Body of pancreas (tissue), 4 donors: Measurements from ENCODE around the gene ODAD4. TPM values are rescaled to one million over a fixed set of nuclear protein-coding genes. Genes with fewer than 3 reads are reported as not detected.

Source experiments
- ATAC-seq: fragments of 150-250 bp; one replicate; pipeline ENCODE4 v1.9.1; 2016
- DNase-seq, 4 donors: peaks; one replicate each; pipeline ENCODE4 v3.0.0-alpha.2; 2019
- H3K27ac ChIP-seq, 4 donors: fragments of 200-600 bp; sonication (generic); 1 replicate in 3 of 4; 2 replicates in 1 of 4; pipeline versions ENCODE4 v1.5.1 to v1.6.1; 2016 to 2019; ENCODE audit warnings: mild to moderate bottlenecking in 1 of 4, mixed read lengths in 1 of 4, moderate library complexity in 1 of 4
- H3K27me3 ChIP-seq, 2 donors: fragments of 200-600 bp; sonication (generic); one replicate each; pipeline ENCODE4 v1.6.0; 2016; ENCODE audit warnings: mild to moderate bottlenecking in 1 of 2
- H3K36me3 ChIP-seq, 2 donors: fragments of 200-600 bp; sonication (generic); replicated peaks in 1 of 2; 2 replicates each; pipeline ENCODE4 v1.5.1; 2016; ENCODE audit warnings: low read depth in 2 of 2; ENCODE audit not compliant: insufficient read depth in 1 of 2
- H3K4me1 ChIP-seq: fragments of 200-600 bp; sonication (generic); one replicate; pipeline ENCODE4 v1.6.0; 2016
- H3K4me3 ChIP-seq, 2 donors: fragments of 200-600 bp; sonication (generic); 1 replicate in 1 of 2; 2 replicates in 1 of 2; pipeline ENCODE4 v1.5.1; 2016 to 2019
- H3K9me3 ChIP-seq, 3 donors: fragments of 200-600 bp; sonication (generic); 1 replicate in 2 of 3; 2 replicates in 1 of 3; pipeline ENCODE4 v1.5.1; 2016
- POLR2A ChIP-seq, 3 donors: fragments of 450-650 bp; IDR thresholded peaks; one replicate each; pipeline ENCODE4 v1.6.1; 2016; ENCODE audit warnings: antibody characterized with exemption in 3 of 3, mild to moderate bottlenecking in 2 of 3
- WGBS, 2 donors: methylation state at CpG; one replicate each; pipeline ENCODE4 v1.1.5; 2017; 5-methylcytosine and 5-hydroxymethylcytosine counted together
- intact Hi-C: fragments of 100-400 bp; cut with DNase I; formaldehyde crosslinking; loops from one replicate; pipeline ENCODE4 v1.15.1; 2023
- total RNA-seq, 2 donors: library from RNA; depleted of rRNA; stranded (reverse); fragments of >200 nt; gene quantifications; one replicate each; pipeline ENCODE4 v1.1.0, GENCODE V29; 2016
- TF ChIP-seq, protein P1 (sequence below), 7 experiments: fragments of 450-650 bp in 4 of 7; fragments of 200-600 bp in 3 of 7; sonication (generic) in 3 of 7; IDR thresholded peaks; one replicate each; pipeline ENCODE4 v1.5.1; 2016 to 2019; ENCODE audit warnings: antibody characterized with exemption in 7 of 7

ODAD4 gene
- total RNA-seq, 2 donors from 2014 or later = 0.26 to 0.66 TPM

DNA sequence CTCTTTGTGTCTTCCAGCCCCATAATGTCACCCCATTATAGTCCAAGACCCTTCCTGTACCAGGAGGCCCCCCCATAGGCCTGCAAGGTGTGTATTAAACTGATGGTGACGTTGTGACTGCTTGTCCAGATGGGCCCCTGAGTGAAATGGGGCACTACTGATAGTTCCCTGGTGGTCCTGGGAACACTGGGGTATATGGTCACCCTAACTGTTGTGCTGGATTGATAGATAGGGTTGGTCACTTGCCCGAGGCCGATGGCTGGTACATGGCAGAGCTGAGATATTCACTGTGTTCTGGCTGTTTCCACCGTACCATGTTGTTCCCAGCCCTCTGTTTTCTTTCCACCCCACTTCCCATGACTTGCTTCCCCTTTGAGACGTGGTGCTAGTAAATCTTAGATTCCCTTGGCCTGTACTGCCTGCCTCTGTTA is 40.5 kb downstream of the ODAD4 start:
- Histone ChIP-seq H3K9me3 (no peaks in the 10 kb centered on the region), H3K27me3 (no peaks in the 10 kb centered on the region), H3K36me3 (peaks cover 0 to 9% of the 10 kb centered on the region in 2 donors), H3K4me1 (peaks cover 73% of the 10 kb centered on the region), H3K27ac (peak overlapping the region in 3 of 4 donors; percentile 13 to 82 (median 16)), H3K4me3 (no peak overlapping the region)
- DNase-seq (no peak), ATAC-seq (no peak)
- no peak for TF ChIP-seq POLR2A (IDR thresholded peaks at IDR 0.05)
- TF ChIP-seq, protein P1, sequence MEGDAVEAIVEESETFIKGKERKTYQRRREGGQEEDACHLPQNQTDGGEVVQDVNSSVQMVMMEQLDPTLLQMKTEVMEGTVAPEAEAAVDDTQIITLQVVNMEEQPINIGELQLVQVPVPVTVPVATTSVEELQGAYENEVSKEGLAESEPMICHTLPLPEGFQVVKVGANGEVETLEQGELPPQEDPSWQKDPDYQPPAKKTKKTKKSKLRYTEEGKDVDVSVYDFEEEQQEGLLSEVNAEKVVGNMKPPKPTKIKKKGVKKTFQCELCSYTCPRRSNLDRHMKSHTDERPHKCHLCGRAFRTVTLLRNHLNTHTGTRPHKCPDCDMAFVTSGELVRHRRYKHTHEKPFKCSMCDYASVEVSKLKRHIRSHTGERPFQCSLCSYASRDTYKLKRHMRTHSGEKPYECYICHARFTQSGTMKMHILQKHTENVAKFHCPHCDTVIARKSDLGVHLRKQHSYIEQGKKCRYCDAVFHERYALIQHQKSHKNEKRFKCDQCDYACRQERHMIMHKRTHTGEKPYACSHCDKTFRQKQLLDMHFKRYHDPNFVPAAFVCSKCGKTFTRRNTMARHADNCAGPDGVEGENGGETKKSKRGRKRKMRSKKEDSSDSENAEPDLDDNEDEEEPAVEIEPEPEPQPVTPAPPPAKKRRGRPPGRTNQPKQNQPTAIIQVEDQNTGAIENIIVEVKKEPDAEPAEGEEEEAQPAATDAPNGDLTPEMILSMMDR (IDR thresholded peaks at IDR 0.05) = no peak
- intact Hi-C loops = no loop called here
- 81 to 83% methylated on average over 5 of the region's 5 CpGs for WGBS, 2 donors

DNA sequence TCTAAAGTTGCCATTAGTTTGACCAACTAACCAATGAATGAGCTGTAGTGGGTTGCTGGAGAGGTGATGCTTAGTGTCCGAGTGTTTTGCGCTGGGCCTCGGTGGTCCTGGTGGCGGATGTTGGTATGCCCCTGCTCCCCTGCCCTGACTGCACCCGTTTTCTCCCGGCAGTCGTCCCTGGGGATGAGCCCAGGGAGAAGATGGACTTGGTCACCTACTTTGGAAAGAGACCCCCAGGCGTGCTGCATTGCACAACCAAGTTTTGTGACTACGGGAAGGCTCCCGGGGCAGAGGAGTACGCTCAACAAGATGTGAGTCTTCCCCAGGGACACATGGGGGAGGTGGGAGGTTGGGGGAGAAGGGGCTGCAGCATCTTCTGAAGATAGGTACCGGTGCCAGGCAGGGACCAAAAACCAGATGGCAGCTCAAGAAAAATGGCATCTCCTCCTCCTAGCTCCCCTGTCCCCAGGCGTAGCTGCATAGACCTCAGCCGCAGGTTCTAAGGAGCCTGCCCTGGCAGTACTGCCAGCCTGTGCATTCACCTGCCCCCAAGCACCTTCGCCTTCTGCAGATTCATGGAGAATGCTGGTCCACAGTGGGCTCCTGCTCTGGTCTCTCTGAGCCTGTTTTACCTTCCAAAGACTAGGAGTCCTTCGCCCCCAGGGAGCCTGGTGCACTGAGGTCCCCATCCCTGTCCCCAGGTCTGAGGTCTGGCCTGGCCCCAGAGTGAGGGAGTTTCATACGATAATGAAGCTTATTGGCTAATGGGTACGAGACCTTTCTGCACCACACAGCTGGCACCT is 41.5 kb downstream of the ODAD4 start:
- no peak for TF ChIP-seq POLR2A (IDR thresholded peaks at IDR 0.05)
- TF ChIP-seq, protein P1 (IDR thresholded peaks at IDR 0.05) = no peak
- H3K36me3 ChIP-seq = peaks cover 0 to 15% of the 10 kb centered on the region in 2 donors
- ATAC-seq (no peak), DNase-seq (no peak)
- H3K4me3 ChIP-seq = no peak overlapping the region
- H3K4me1 ChIP-seq = peaks cover 71% of the 10 kb centered on the region
- WGBS, 2 donors = 84 to 85% methylated on average over 17 to 18 of the region's 18 CpGs
- no peaks in the 10 kb centered on the region for H3K27me3 ChIP-seq
- H3K9me3 ChIP-seq = no peaks in the 10 kb centered on the region
- intact Hi-C loops = no loop called here
- peak overlapping the region; percentile 73 to 82 (median 78) for H3K27ac ChIP-seq

DNA sequence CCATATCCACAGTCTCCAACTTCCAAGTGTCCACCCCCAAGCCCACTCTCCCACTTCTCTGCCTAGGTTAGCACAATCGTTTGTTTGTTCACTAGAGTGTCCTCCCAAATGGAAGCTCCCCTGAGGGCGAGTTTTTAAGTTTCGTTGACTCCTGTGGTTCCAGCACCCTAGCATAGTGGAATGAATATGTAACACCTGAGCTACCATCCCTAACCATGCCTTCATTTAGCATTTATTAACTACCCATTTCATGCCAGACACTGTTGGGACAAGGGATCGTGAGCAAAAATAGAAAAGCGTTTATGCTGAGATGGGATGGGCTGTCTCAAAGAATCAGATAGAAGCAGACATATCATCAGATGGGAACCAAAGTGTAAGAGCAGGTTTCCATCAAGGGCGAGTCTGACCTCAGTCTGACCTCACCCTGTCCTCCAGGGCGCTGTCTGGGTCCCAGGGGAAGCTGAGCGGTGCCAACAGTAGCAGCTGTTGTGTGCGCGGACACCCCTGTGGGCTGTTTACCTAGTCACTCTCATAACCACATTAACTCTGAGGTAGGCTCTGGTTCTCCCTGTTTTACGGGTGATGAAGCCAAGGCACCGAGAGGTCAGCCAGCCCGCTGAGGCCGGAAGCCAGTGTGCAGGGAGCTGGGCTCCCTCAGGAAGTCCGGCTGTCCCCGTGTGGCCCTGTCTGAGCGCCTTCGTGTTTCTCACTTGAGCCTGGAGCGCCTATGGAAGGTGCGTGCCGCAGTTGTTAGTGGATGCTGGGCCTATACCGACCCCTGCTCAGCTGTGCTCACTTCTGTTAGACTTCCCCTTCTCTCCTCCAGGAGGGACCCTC is 42.4 kb downstream of the ODAD4 start:
- Histone ChIP-seq H3K27ac (peak overlapping the region; percentile 73 to 82 (median 78)), H3K4me3 (no peak overlapping the region), H3K27me3 (no peaks in the 10 kb centered on the region), H3K36me3 (peaks cover 0 to 17% of the 10 kb centered on the region in 2 donors), H3K4me1 (peaks cover 67% of the 10 kb centered on the region), H3K9me3 (no peaks in the 10 kb centered on the region)
- intact Hi-C loops = no loop called here
- ATAC-seq (peak; percentile 87), DNase-seq (peak; percentile 79 to 90 (median 88))
- WGBS, 2 donors = 30 to 36% methylated on average over 19 to 20 of the region's 22 CpGs
- TF ChIP-seq, protein P1 (IDR thresholded peaks at IDR 0.05) = peak in 1 of 7 experiments; percentile 10
- no peak for TF ChIP-seq POLR2A (IDR thresholded peaks at IDR 0.05)

DNA sequence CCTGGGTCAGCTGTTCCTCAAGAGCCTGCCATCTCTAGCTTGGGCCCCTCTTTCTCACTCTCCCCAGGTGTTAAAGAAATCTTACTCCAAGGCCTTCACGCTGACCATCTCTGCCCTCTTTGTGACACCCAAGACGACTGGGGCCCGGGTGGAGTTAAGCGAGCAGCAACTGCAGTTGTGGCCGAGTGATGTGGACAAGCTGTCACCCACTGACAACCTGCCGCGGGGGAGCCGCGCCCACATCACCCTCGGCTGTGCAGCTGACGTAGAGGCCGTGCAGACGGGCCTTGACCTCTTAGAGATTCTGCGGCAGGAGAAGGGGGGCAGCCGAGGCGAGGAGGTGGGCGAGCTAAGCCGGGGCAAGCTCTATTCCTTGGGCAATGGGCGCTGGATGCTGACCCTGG is 43.0 kb downstream of the ODAD4 start:
- peak in 1 of 4 donors; percentile 31 for DNase-seq
- H3K4me1 ChIP-seq = peaks cover 67% of the 10 kb centered on the region

More for the DNA sequence above, 43.0 kb downstream of the ODAD4 start:
- Histone ChIP-seq H3K4me3 (no peak overlapping the region), H3K36me3 (peaks cover 0 to 17% of the 10 kb centered on the region in 2 donors), H3K27ac (peak overlapping the region; percentile 73 to 82 (median 78)), H3K27me3 (no peaks in the 10 kb centered on the region), H3K9me3 (no peaks in the 10 kb centered on the region)
- TF ChIP-seq, protein P1 (IDR thresholded peaks at IDR 0.05) = no peak
- TF ChIP-seq POLR2A (IDR thresholded peaks at IDR 0.05) = no peak
- intact Hi-C loops = no loop called here
- 26 to 41% methylated on average over 5 to 19 of the region's 19 CpGs for WGBS, 2 donors
- no peak for ATAC-seq
